H1 (cell line): ENCODE data around the gene DEFB129.

Experiments used
- EP300 ChIP-seq, 2 experiments: IDR thresholded peaks; 1 replicate in 1 of 2; 2 replicates in 1 of 2; pipeline ENCODE4 v1.6.1; 2011 to 2012; ENCODE audit warnings: low read depth in 2 of 2, low read length in 2 of 2, mild to moderate bottlenecking in 2 of 2, borderline replicate concordance in 1 of 2, inconsistent platforms in 1 of 2, moderate library complexity in 1 of 2
- EZH2 ChIP-seq: fragments of 200-600 bp; sonication (generic); IDR thresholded peaks from 2 replicates; pipeline ENCODE4 v1.7.1; 2012; ENCODE audit warnings: low read depth, mild to moderate bottlenecking, moderate library complexity, low read length, inconsistent platforms; ENCODE audit not compliant: severe bottlenecking
- JUN ChIP-seq: IDR thresholded peaks from 2 replicates; pipeline ENCODE4 v1.6.1; 2011; ENCODE audit warnings: low read depth, mild to moderate bottlenecking, improper control_type of control experiment, low read length
- SUZ12 ChIP-seq: fragments of 200-600 bp; sonication (generic); IDR thresholded peaks from 2 replicates; pipeline ENCODE4 v1.6.1; 2012; ENCODE audit warnings: mild to moderate bottlenecking, inconsistent platforms, low read length, moderate library complexity, mixed read lengths
- TCF12 ChIP-seq: IDR thresholded peaks from 2 replicates; pipeline ENCODE4 v1.6.1; 2011; ENCODE audit warnings: low read depth, mild to moderate bottlenecking, low read length
- ZNF274 ChIP-seq: IDR thresholded peaks from 2 replicates; pipeline ENCODE4 v1.7.0; 2012; ENCODE audit warnings: low read length, borderline replicate concordance; ENCODE audit errors: extremely low read depth
- TF ChIP-seq, protein P1 (sequence below), 3 experiments: IDR thresholded peaks; 1 replicate in 2 of 3; 2 replicates in 1 of 3; pipeline versions ENCODE4 v1.5.1 to v1.6.1; 2011; ENCODE audit warnings: low read length in 3 of 3, mild to moderate bottlenecking in 3 of 3, inconsistent platforms in 2 of 3, low read depth in 1 of 3, moderate library complexity in 1 of 3; ENCODE audit not compliant: insufficient read depth in 1 of 3; ENCODE audit errors: control extremely low read depth in 1 of 3

DNA sequence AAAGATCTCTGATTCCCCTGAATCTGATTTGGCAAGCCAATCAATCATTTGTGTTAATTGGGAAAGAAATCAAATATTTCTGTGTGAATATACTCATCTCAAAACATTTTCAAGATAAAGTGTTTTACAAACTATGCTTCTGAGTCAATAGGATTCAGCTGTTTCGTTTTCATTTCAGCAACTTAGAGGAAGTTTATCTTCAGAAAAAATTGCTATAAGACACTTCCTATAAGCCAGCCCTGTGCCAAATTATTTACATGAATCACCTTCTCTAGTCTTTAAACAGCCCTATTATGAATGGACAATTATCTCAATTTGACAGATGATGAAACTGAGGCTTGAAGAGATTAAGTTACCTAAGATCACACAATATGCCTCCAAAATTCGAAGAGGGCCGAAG is 10.9 kb downstream of the DEFB129 start:
- TF ChIP-seq, protein P1, sequence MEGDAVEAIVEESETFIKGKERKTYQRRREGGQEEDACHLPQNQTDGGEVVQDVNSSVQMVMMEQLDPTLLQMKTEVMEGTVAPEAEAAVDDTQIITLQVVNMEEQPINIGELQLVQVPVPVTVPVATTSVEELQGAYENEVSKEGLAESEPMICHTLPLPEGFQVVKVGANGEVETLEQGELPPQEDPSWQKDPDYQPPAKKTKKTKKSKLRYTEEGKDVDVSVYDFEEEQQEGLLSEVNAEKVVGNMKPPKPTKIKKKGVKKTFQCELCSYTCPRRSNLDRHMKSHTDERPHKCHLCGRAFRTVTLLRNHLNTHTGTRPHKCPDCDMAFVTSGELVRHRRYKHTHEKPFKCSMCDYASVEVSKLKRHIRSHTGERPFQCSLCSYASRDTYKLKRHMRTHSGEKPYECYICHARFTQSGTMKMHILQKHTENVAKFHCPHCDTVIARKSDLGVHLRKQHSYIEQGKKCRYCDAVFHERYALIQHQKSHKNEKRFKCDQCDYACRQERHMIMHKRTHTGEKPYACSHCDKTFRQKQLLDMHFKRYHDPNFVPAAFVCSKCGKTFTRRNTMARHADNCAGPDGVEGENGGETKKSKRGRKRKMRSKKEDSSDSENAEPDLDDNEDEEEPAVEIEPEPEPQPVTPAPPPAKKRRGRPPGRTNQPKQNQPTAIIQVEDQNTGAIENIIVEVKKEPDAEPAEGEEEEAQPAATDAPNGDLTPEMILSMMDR (IDR thresholded peaks at IDR 0.05; ENCODE audit: control extremely low read depth in 1 of 3, insufficient read depth in 1 of 3, low read depth in 1 of 3, low read length in 3 of 3), result no peak
- TF ChIP-seq EP300 (IDR thresholded peaks at IDR 0.05; ENCODE audit: borderline replicate concordance in 1 of 2, low read depth in 2 of 2, low read length in 2 of 2) (no peak), EZH2 (no peak), SUZ12 (no peak), TCF12 (no peak), JUN (no peak), ZNF274 (no peak)
